Measurements from ENCODE around the gene VN1R5.

VN1R5 gene

DNA sequence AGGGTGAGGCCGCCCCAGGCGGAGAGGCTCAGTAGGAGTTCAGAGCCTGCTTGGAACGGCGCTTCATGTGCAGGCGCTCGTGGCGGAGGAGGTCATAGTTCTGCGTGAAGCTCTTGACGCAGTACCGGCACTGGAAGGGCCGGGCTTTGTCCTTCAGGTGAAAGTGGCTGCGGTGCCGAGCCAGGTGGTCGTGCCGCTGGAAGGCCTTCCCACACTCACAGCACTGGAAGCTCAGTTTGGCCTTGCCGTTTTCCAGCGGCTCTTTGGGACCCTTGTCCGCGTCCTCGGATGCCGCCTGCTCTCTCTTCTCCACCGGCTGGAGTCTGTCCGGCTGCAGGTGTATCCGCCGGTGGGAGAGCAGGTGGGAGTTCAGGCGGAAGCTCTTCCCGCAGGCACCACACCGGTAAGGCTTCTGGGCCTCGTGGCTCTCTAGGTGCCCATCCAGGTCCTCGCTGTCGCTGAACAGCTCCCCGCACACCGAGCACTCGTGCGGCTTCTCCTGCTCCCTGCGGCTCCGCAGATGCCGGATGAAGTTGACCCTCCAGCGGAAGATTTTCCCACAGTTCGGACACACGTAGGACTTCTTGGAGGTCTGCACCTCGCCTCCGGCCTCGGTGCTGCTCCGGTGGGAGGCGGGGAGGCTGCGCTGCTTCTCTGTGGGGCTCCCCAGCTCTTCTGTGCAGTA is 44.8 kb downstream of the VN1R5 start:
- no peak for DNase-seq (ENCODE audit: low read depth, low spot score)

- DNase-seq (ENCODE audit: low read depth, low spot score) = no peak
Observed at GRCh38 chr1:247301176-247301540, 45.3 kb downstream of the VN1R5 start.

- no peak for DNase-seq (ENCODE audit: low read depth, low spot score)
Observed at GRCh38 chr1:247303216-247303615, 47.3 kb downstream of the VN1R5 start.

DNA sequence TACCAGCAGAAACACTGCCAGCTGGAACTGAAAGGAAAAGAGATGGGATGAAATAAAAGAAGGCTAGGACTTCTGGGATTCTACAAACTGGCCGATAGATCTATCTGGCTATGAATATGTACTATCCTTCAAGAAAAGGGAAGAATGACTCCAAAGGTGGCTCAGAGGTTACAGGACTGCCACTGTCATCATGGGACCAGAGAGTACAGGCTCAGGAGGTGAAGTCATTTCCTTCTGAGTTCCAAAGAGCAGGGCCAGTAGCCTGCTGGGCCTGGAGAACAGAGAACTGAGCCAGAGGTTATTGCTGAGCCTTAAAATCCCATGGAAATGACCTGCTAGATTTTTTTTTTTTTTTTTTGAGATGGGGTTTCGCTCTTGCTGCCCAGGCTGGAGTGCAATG is 48.2 kb downstream of the VN1R5 start:
- DNase-seq (ENCODE audit: low read depth, low spot score) = no peak
